Mesenteric fat pad (tissue), 1 donor: ENCODE data around the gene PRSS27. TPM values are rescaled to one million over a fixed set of nuclear protein-coding genes. Genes with fewer than 3 reads are reported as not detected.

Experiments
- DNase-seq: peaks from one replicate; pipeline ENCODE4 v3.0.0-alpha.2; 2020; ENCODE audit warnings: low spot score
- total RNA-seq: library from RNA; stranded (reverse); fragmentation: NEBNext Ultra II Directional; extraction: Animal tissue kit (Norgen Biotek cat#: 25700); gene quantifications from one replicate; pipeline ENCODE4 v1.2.1, GENCODE V29; 2021
- donor health status: DM: yes; HTN: yes; CAD: no.

PRSS27 gene
- total RNA-seq, 1 donor from 2014 or later, result 0.48 TPM

DNA sequence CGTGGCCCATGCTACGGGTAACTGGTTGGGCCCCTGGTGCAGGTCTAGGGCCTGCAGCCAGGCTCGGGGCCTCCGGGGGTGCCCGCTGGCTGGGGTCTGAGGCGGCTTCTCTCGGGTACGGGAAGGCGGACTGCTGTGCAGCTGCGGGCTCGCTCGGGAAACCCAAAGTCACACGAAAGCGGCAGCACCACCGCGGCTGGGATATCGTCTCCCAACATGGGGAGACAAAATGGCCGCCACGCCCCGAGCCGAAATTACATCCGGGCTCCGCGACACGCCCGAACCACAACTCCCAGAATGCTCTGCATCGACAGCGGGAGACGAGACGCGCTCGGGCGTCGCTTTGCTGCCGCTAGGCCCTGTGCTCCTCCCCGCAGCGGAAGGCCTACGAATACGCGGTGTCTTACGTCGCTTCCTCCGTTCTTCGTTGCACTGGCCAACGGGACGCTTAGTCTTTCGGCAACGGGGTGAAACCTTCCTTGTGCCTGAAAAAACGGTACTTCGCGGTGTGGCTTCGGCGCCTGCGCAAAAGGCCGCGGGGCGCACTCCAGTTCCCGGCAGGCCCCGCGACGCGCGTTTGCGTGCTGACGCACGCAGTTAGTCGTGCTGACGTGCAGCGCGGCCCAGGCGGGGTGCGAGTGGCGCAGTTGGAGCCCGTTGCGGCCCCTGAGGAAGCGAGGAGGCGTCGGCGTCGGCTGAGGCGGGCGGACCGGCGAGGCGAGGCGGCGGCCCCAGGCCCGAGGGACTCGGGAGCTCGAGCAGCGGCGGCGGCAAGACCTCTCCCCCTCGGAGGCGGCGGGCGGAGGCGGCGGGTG, 32.2 kb upstream of the PRSS27 start, which contains the start of gene SRRM2:
TSS of gene SRRM2 (plus strand) at position 604 of the 815 bp plus-strand sequence. CDS start 3,727 bp downstream, outside the sequence.
- DNase-seq, result peak; percentile 98

DNA sequence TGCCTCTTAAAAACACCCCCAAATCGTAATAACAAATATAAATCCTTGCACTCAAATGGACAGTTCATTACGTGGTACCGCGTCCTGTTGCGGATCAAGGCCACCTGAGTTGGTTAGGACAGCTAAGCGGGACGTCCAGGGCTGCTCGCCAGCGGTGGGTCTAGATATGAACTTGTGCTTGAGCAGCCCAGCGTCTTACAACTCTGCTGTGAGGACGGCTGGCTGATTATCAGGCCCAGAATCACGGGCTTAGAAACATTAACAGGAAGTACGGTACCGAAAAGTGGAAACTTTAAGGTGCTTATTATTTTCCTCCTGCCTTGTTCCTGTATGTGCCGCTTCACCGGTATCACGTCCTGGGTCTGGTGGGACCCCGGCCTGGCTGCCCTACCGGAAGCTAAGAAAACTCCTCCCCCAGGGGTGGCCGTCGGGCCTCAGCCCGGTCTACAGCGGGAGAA, 31.6 kb upstream of the PRSS27 start:
- DNase-seq, result no peak

GRCh38 chr16:2749936-2750335, 29.9 kb upstream of the PRSS27 start:
- DNase-seq, result no peak

- no peak for DNase-seq
Measured at GRCh38 chr16:2749476-2749875, 29.5 kb upstream of the PRSS27 start.

DNA sequence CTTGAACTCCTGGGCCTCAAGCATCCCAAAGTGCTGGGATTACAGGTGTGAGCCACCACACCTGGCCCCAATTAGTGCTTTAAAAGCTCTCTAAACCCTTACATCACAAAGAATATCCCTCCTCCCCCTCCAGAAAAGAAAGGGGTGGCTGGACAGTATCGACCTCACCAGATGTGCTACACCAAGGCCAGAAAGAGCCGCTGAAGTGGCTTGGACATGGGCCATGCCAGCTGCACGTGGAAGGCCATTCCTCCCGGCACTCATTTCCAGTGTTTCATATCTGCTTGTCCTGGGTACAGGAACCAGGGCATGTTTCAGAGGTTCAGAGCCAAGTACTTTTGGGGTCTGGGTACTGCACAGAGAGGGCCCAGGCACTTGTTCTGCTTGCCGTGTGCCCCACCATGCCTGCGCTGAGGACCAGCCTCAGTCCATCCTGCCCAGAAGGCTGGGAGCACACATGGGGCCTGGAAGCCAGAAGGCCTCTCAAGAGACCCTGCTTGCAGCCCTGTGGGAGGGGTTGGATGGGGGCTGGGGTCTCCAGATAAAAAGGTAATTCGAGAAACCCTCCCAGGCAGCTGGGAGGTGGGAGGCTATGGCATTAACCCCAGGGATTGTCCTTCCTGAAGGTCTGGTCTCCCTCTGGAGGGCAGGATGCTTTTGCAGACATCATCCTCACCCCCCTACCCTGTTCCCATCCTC, 28.9 kb upstream of the PRSS27 start:
- DNase-seq, result no peak

GRCh38 chr16:2745961-2746360, 25.9 kb upstream of the PRSS27 start:
- no peak for DNase-seq

- DNase-seq, result no peak
Measured at GRCh38 chr16:2745116-2745890, 25.3 kb upstream of the PRSS27 start.

DNA sequence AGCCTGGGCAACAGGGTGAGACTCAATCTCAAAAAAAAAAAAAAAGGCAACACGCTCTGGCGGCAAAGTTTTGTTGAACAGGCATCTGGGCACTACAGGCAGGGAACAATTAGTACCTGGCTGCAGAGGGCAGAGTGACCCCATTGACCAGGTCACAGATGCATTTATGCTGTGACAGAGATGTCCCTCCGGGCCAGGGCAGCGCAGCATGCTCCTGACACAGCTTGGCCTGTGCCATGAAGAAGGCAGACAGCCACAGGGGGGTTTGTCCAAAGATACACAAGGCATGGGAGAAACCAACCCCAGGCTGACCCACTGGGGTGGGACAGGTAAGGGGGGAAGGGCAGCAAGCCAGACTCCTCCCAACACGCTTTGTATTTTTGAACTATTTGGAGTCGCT, 24.7 kb upstream of the PRSS27 start:
- no peak for DNase-seq

GRCh38 chr16:2743007-2743810, 23.2 kb upstream of the PRSS27 start:
- no peak for DNase-seq

DNA sequence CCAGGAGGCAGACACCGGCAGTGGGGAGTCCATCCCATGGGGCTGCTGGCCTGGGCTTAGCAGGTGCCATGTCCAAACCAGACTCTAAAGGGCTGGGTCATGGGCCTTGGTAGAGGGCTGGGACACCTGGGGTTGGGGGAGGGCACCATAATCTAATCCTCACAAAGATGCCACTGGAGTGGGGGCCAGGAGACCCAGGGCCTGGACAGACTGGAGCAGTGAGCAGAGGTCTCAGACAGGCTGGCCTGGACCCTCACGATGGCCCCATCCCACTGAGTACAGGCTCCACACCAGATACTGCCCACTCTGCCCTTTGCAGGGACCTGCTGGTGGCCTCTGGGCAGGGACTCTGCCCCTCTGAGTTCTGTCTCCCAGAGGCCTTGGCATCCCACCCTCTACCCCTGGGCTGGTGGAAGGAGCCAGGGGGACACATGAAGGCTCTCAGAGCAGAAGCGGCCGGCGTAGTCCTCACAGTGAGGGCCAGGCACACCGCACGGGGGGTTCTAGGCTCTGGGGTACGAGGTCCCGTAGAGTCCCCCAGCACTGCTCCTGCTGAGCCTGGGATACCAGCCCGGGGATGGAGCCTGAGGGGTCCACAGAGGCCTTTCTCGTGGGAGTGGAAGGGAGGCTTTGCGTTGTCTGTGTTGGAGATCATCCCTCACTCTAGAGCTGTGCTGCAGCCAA, 22.4 kb upstream of the PRSS27 start:
- DNase-seq, result no peak

- no peak for DNase-seq
Measured at GRCh38 chr16:2741168-2741567, 21.1 kb upstream of the PRSS27 start.

- no peak for DNase-seq
Measured at GRCh38 chr16:2740476-2740875, 20.5 kb upstream of the PRSS27 start.

- DNase-seq, result no peak
Measured at GRCh38 chr16:2739625-2740430, 19.8 kb upstream of the PRSS27 start.

DNA sequence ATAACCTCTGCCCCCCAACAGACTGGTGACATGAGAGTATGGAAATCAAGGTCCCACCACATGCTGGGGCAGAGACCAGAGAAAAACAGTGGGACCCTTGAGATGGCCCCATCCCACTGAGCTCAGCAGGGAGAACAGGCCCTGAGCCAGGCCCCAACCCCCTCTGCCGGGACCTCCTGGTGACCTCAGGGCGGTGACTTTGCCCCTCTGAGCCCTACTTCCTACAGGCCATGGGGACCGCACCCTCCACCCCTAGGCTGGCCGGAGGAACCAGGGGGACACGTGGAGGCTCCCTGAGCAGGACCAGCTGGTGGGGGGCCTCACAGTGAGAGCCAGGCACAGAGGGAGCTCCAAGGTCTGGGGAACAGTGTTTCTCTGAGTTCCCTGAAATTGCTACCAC, 18.6 kb upstream of the PRSS27 start:
- DNase-seq, result no peak

- no peak for DNase-seq
Measured at GRCh38 chr16:2737895-2738418, 17.9 kb upstream of the PRSS27 start.

- DNase-seq, result no peak
Measured at GRCh38 chr16:2737238-2737605, 17.2 kb upstream of the PRSS27 start.

GRCh38 chr16:2736476-2737237, 16.6 kb upstream of the PRSS27 start:
- DNase-seq, result no peak

- DNase-seq, result no peak
Measured at GRCh38 chr16:2734844-2735515, 15.0 kb upstream of the PRSS27 start.
